Mesenchymal stem cell (in vitro differentiated cells and primary cell): ENCODE data around the gene CEMIP2.
"Not testable (repeated sequence)": the region's sequence is repeated elsewhere in the genome, so short reads cannot be mapped to it uniquely, and the experiment has no call there.

ENCODE experiments used
- DNase-seq: peaks from one replicate; pipeline ENCODE4 v3.0.0-alpha.2; 2013
- H2AFZ ChIP-seq: one replicate; pipeline ENCODE4 v1.6.1; 2013; ENCODE audit warnings: low read depth, mild to moderate bottlenecking, control low read depth, inconsistent platforms, low read length, moderate library complexity
- H2AK5ac ChIP-seq: 2 replicates; pipeline ENCODE4 v1.6.1; 2013; ENCODE audit warnings: low read length, moderate library complexity, mild to moderate bottlenecking, inconsistent platforms; ENCODE audit not compliant: severe bottlenecking
- H2BK120ac ChIP-seq: one replicate; pipeline ENCODE4 v1.6.1; 2013; ENCODE audit warnings: low read depth, mild to moderate bottlenecking, inconsistent platforms, low read length, moderate library complexity
- H2BK12ac ChIP-seq, 2 experiments: one replicate each; pipeline ENCODE4 v1.6.1; 2013; ENCODE audit warnings: inconsistent platforms in 2 of 2, low read length in 2 of 2, mild to moderate bottlenecking in 2 of 2, moderate library complexity in 2 of 2, control low read depth in 1 of 2
- H2BK15ac ChIP-seq: one replicate; pipeline ENCODE4 v1.6.1; 2013; ENCODE audit warnings: mild to moderate bottlenecking, low read depth, inconsistent platforms; ENCODE audit not compliant: poor library complexity, severe bottlenecking
- H2BK5ac ChIP-seq: 2 replicates; pipeline ENCODE4 v1.6.1; 2013; ENCODE audit warnings: low read depth, mild to moderate bottlenecking, low read length, control low read depth, inconsistent platforms; ENCODE audit not compliant: poor library complexity, severe bottlenecking
- H3K14ac ChIP-seq, 2 experiments: one replicate each; pipeline ENCODE4 v1.6.1; 2013; ENCODE audit warnings: inconsistent platforms in 2 of 2, low read length in 2 of 2, control low read depth in 1 of 2, mild to moderate bottlenecking in 1 of 2, moderate library complexity in 1 of 2
- H3K18ac ChIP-seq, 2 experiments: one replicate each; pipeline ENCODE4 v1.6.1; 2013; ENCODE audit warnings: inconsistent platforms in 2 of 2, low read length in 2 of 2, control low read depth in 1 of 2, low read depth in 1 of 2, mild to moderate bottlenecking in 1 of 2
- H3K23ac ChIP-seq, 2 experiments: one replicate each; pipeline ENCODE4 v1.6.1; 2013; ENCODE audit warnings: inconsistent platforms in 2 of 2, low read length in 2 of 2, mild to moderate bottlenecking in 2 of 2, moderate library complexity in 2 of 2, control low read depth in 1 of 2
- H3K27ac ChIP-seq: 2 replicates; pipeline ENCODE4 v1.5.1; 2013; ENCODE audit warnings: mild to moderate bottlenecking, moderate library complexity, low read length, control low read depth, inconsistent platforms; ENCODE audit not compliant: poor library complexity, severe bottlenecking
- H3K27me3 ChIP-seq, 2 experiments: 2 replicates each; pipeline versions ENCODE4 v1.6.1 to v1.7.0; 2013; ENCODE audit warnings: low read length in 2 of 2, mild to moderate bottlenecking in 2 of 2, moderate library complexity in 2 of 2, control low read depth in 1 of 2, inconsistent platforms in 1 of 2; ENCODE audit not compliant: control insufficient read depth in 1 of 2, insufficient read depth in 1 of 2
- H3K36me3 ChIP-seq, 2 experiments: 2 replicates each; pipeline versions ENCODE4 v1.6.1 to v1.7.0; 2013; ENCODE audit warnings: low read length in 2 of 2, control low read depth in 1 of 2, inconsistent platforms in 1 of 2, low read depth in 1 of 2, mild to moderate bottlenecking in 1 of 2; ENCODE audit not compliant: insufficient read depth in 2 of 2, control insufficient read depth in 1 of 2
- H3K4ac ChIP-seq, 2 experiments: one replicate each; pipeline ENCODE4 v1.6.1; 2013; ENCODE audit warnings: inconsistent platforms in 2 of 2, low read length in 2 of 2, mild to moderate bottlenecking in 2 of 2, moderate library complexity in 2 of 2, control low read depth in 1 of 2, low read depth in 1 of 2
- H3K4me1 ChIP-seq: 2 replicates; pipeline ENCODE4 v1.6.1; 2013; ENCODE audit warnings: low read depth, low read length, control low read depth; ENCODE audit not compliant: control insufficient read depth, insufficient read depth
- H3K4me2 ChIP-seq: 2 replicates; pipeline ENCODE4 v1.6.1; 2013; ENCODE audit warnings: low read length, mild to moderate bottlenecking, inconsistent platforms; ENCODE audit not compliant: poor library complexity, severe bottlenecking
- H3K4me3 ChIP-seq, 2 experiments: 2 replicates each; pipeline versions ENCODE4 v1.5.1 to v1.7.0; 2013; ENCODE audit warnings: low read length in 2 of 2, mild to moderate bottlenecking in 2 of 2, control low read depth in 1 of 2, low read depth in 1 of 2; ENCODE audit not compliant: insufficient read depth in 1 of 2
- H3K79me1 ChIP-seq: replicated peaks from 2 replicates; pipeline ENCODE4 v1.6.1; 2013; ENCODE audit warnings: mild to moderate bottlenecking, control low read depth, low read length, inconsistent platforms; ENCODE audit not compliant: poor library complexity, severe bottlenecking
- H3K9ac ChIP-seq: 2 replicates; pipeline ENCODE4 v1.7.0; 2013; ENCODE audit warnings: mild to moderate bottlenecking, low read length, moderate library complexity
- H3K9me3 ChIP-seq: 2 replicates; pipeline ENCODE4 v1.7.0; 2013; ENCODE audit warnings: mild to moderate bottlenecking, low read length; ENCODE audit not compliant: control insufficient read depth
- H4K8ac ChIP-seq: one replicate; pipeline ENCODE4 v1.6.1; 2013; ENCODE audit warnings: inconsistent platforms, mild to moderate bottlenecking, low read length, moderate library complexity
- H4K91ac ChIP-seq: one replicate; pipeline ENCODE4 v1.6.1; 2013; ENCODE audit warnings: mild to moderate bottlenecking, low read length, inconsistent platforms
- WGBS: methylation state at CpG from one replicate; pipeline ENCODE4 v1.1.7; 2013; ENCODE audit warnings: mixed read lengths; 5-methylcytosine and 5-hydroxymethylcytosine counted together

Gene CEMIP2

DNA sequence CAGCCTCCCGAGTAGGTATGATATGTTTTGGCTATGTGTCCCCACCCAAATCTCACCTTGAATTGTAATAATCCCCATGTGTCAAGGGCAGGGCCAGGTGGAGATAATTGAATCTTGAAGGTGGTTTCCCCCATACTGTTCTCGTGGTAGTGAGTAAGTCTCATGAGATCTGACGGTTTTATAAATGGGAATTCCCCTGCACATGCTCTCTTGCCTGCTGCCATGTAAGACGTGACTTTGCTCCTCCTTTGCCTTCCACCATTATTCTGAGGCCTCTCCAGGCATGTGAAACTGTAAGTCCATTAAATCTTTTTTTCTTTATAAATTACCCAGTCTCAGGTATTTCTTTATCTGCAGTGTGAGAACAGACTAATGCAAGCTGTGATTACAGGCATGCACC, 111.0 kb downstream of the CEMIP2 start:
- not testable (repeated sequence) for H3K9me3 ChIP-seq, H3K4me1 ChIP-seq, H3K23ac ChIP-seq, DNase-seq, H2BK120ac ChIP-seq, H2BK15ac ChIP-seq, H4K8ac ChIP-seq, H3K79me1 ChIP-seq, H3K4me2 ChIP-seq, H3K14ac ChIP-seq, H3K36me3 ChIP-seq, H3K4me3 ChIP-seq, H3K18ac ChIP-seq, H4K91ac ChIP-seq, H3K27me3 ChIP-seq, H2BK5ac ChIP-seq, H3K9ac ChIP-seq, H3K4ac ChIP-seq, H2BK12ac ChIP-seq, H2AFZ ChIP-seq, H3K27ac ChIP-seq, H2AK5ac ChIP-seq
- 97% methylated on average over 4 of the region's 4 CpGs for WGBS

DNA sequence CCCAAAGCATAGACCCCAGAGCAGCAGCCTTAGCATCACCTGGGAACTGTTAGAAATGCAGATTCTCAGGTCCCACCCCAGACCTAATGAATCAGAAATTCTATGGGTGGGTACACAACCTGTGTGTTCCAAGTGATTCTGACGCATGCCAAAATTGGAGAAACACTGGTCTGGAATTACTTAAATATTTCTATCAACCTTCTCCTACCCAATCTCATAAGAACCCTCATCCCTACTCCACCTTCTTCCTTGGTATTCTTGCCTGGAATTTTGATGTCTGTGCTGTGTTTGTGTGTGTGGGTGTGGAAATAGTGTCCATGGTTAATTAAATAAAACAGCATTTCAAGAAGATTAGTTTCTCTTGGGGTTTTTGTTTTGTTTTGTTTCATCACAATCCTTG, 111.8 kb downstream of the CEMIP2 start:
- H3K36me3 ChIP-seq, result no peaks in the 10 kb centered on the region
- no peaks in the 10 kb centered on the region for H3K4me1 ChIP-seq
- no peak overlapping the region for H2BK12ac ChIP-seq
- no peak overlapping the region for H2BK5ac ChIP-seq
- no peak overlapping the region for H2BK15ac ChIP-seq
- H3K4me2 ChIP-seq, result no peak overlapping the region
- H3K27ac ChIP-seq, result no peak overlapping the region
- no peak for DNase-seq
- H3K9me3 ChIP-seq, result no peaks in the 10 kb centered on the region
- H2BK120ac ChIP-seq, result no peak overlapping the region
- no peak overlapping the region for H3K23ac ChIP-seq
- H2AK5ac ChIP-seq, result no peak overlapping the region
- H3K79me1 ChIP-seq, result no peaks in the 10 kb centered on the region
- no peak overlapping the region for H4K8ac ChIP-seq
- H3K9ac ChIP-seq, result no peak overlapping the region
- H4K91ac ChIP-seq, result no peak overlapping the region
- no CpG with 5 or more reads among the region's 1 CpG for WGBS
- no peak overlapping the region for H3K4ac ChIP-seq
- peak overlapping the region in 1 of 2 experiments; percentile 12 for H3K18ac ChIP-seq
- no peak overlapping the region for H2AFZ ChIP-seq
- H3K4me3 ChIP-seq, result no peak overlapping the region
- H3K27me3 ChIP-seq, result no peaks in the 10 kb centered on the region
- no peak overlapping the region for H3K14ac ChIP-seq

GRCh38 chr9:71655778-71656177, 112.5 kb downstream of the CEMIP2 start:
- H3K79me1 ChIP-seq, result no peaks in the 10 kb centered on the region
- H2AK5ac ChIP-seq, result no peak overlapping the region
- no peak overlapping the region for H3K14ac ChIP-seq
- no peak overlapping the region for H2BK15ac ChIP-seq
- H3K27ac ChIP-seq, result no peak overlapping the region
- H2BK5ac ChIP-seq, result no peak overlapping the region
- H2BK120ac ChIP-seq, result no peak overlapping the region
- H3K4me1 ChIP-seq, result no peaks in the 10 kb centered on the region
- 100% methylated on average over 1 of the region's 1 CpG for WGBS
- H2AFZ ChIP-seq, result no peak overlapping the region
- no peaks in the 10 kb centered on the region for H3K9me3 ChIP-seq
- no peak overlapping the region for H3K4me3 ChIP-seq
- H3K23ac ChIP-seq, result no peak overlapping the region
- no peak for DNase-seq
- no peak overlapping the region for H4K8ac ChIP-seq
- no peaks in the 10 kb centered on the region for H3K27me3 ChIP-seq
- H3K18ac ChIP-seq, result no peak overlapping the region
- H3K4me2 ChIP-seq, result no peak overlapping the region
- H4K91ac ChIP-seq, result no peak overlapping the region
- no peak overlapping the region for H2BK12ac ChIP-seq
- H3K4ac ChIP-seq, result no peak overlapping the region
- H3K36me3 ChIP-seq, result no peaks in the 10 kb centered on the region
- H3K9ac ChIP-seq, result no peak overlapping the region

DNA sequence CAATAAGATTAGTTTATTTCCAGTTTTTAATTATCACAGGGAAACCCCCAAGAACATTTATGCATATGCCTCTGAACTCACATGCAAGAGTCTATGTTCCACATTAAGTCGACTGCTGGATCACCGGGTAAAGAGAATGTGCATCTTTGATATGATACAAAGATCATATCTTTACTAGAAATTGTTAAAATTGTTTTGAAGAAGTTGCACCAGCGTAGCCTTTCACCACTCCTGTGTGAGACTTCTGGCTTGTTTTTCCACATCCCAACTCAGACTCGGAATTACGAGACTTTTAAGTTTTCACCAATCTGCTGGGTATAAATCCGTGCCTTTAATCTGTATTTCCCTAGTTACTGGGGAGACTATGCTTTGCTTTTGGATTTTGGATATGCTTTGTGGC, 113.2 kb downstream of the CEMIP2 start:
- Histone ChIP-seq H3K14ac (no peak overlapping the region), H3K4me1 (no peaks in the 10 kb centered on the region), H2BK12ac (no peak overlapping the region), H3K9ac (no peak overlapping the region), H3K27me3 (no peaks in the 10 kb centered on the region), H3K36me3 (no peaks in the 10 kb centered on the region), H3K27ac (no peak overlapping the region), H3K18ac (no peak overlapping the region), H3K4me2 (no peak overlapping the region), H2BK5ac (no peak overlapping the region), H3K4ac (peak overlapping the region in 1 of 2 experiments; percentile 4), H4K8ac (no peak overlapping the region), H4K91ac (no peak overlapping the region), H3K4me3 (no peak overlapping the region), H3K9me3 (no peaks in the 10 kb centered on the region), H3K79me1 (no peaks in the 10 kb centered on the region), H2BK120ac (no peak overlapping the region), H2BK15ac (no peak overlapping the region), H2AFZ (no peak overlapping the region), H3K23ac (no peak overlapping the region), H2AK5ac (no peak overlapping the region)
- no peak for DNase-seq
- 94% methylated on average over 4 of the region's 6 CpGs for WGBS
